SU-DHL-6 (cell line): ENCODE data around the gene ZSWIM3.

Source experiments
- H2AFZ ChIP-seq: fragments of 200-600 bp; sonication (generic); 2 replicates; pipeline ENCODE4 v1.6.1; 2014; ENCODE audit warnings: low read depth, mild to moderate bottlenecking, moderate library complexity, mixed read lengths, antibody characterized with exemption, low read length; ENCODE audit not compliant: severe bottlenecking
- H3F3A ChIP-seq: fragments of 200-600 bp; shearing (Covaris generic); 2 replicates; pipeline ENCODE4 v1.6.0; 2016; ENCODE audit warnings: antibody characterized with exemption, mild to moderate bottlenecking; ENCODE audit not compliant: insufficient read depth
- H3K27ac ChIP-seq: fragments of 200-600 bp; sonication (generic); 2 replicates; pipeline ENCODE4 v1.5.1; 2016; ENCODE audit warnings: low read depth, mild to moderate bottlenecking, low read length, moderate library complexity, mixed read lengths
- H3K27me3 ChIP-seq: fragments of 200-600 bp; sonication (generic), shearing (Covaris generic); 2 replicates; pipeline ENCODE4 v1.6.0; 2014; ENCODE audit warnings: mild to moderate bottlenecking, low read length
- H3K36me3 ChIP-seq: fragments of 200-600 bp; sonication (generic); 2 replicates; pipeline ENCODE4 v1.6.1; 2014; ENCODE audit warnings: mild to moderate bottlenecking, low read length, mixed read lengths
- H3K4me2 ChIP-seq: fragments of 300-600, 200-600 bp; shearing (Covaris generic), sonication (generic); 2 replicates; pipeline ENCODE4 v1.6.0; 2014; ENCODE audit warnings: low read length, low read depth, mild to moderate bottlenecking; ENCODE audit not compliant: poor library complexity, severe bottlenecking
- H3K4me3 ChIP-seq: fragments of 200-600 bp; sonication (generic); 2 replicates; pipeline ENCODE4 v1.5.1; 2014; ENCODE audit warnings: antibody characterized with exemption, low read length, mild to moderate bottlenecking, mixed read lengths; ENCODE audit not compliant: insufficient read depth, poor library complexity, severe bottlenecking
- H3K79me2 ChIP-seq: fragments of 200-600 bp; sonication (generic); 2 replicates; pipeline ENCODE4 v1.6.1; 2014; ENCODE audit warnings: mild to moderate bottlenecking, low read length, moderate library complexity; ENCODE audit not compliant: insufficient read depth
- H3K9ac ChIP-seq: fragments of 200-600 bp; sonication (generic); 2 replicates; pipeline ENCODE4 v1.7.0; 2014; ENCODE audit warnings: mild to moderate bottlenecking, low read length
- H3K9me2 ChIP-seq: fragments of 200-600 bp; sonication (generic); replicated peaks from 2 replicates; pipeline ENCODE4 v1.6.1; 2014; ENCODE audit warnings: low read length; ENCODE audit not compliant: insufficient read depth
- H3K9me3 ChIP-seq: fragments of 200-600 bp; sonication (generic); 2 replicates; pipeline ENCODE4 v1.6.1; 2014; ENCODE audit warnings: low read length, mixed read lengths; ENCODE audit not compliant: insufficient read depth
- H4K20me1 ChIP-seq: fragments of 200-600 bp; sonication (generic); 2 replicates; pipeline ENCODE4 v1.6.1; 2014; ENCODE audit warnings: low read depth, mild to moderate bottlenecking, antibody characterized with exemption, low read length, moderate library complexity, mixed read lengths
- EZH2phosphoT487 ChIP-seq: fragments of 200-600 bp; sonication (generic), shearing (Covaris generic); conservative IDR thresholded peaks from 2 replicates; pipeline ENCODE4 v1.6.1; 2018; ENCODE audit warnings: mild to moderate bottlenecking, antibody characterized with exemption, low read length, moderate library complexity, mixed read lengths
- TF ChIP-seq, protein P1 (sequence below): fragments of 200-600 bp; sonication (generic); IDR thresholded peaks from one replicate; pipeline ENCODE4 v1.5.1; 2017; ENCODE audit warnings: antibody characterized with exemption, mild to moderate bottlenecking, low read length, moderate library complexity; ENCODE audit not compliant: insufficient read depth, poor library complexity, severe bottlenecking

Gene ZSWIM3

GRCh38 chr20:45918779-45919537 is 61.5 kb downstream of the ZSWIM3 start:
- H2AFZ ChIP-seq: no peak overlapping the region
- no peak overlapping the region for H3K4me3 ChIP-seq
- H3K36me3 ChIP-seq: no peaks in the 10 kb centered on the region
- TF ChIP-seq EZH2phosphoT487: no peak
- TF ChIP-seq, protein P1, sequence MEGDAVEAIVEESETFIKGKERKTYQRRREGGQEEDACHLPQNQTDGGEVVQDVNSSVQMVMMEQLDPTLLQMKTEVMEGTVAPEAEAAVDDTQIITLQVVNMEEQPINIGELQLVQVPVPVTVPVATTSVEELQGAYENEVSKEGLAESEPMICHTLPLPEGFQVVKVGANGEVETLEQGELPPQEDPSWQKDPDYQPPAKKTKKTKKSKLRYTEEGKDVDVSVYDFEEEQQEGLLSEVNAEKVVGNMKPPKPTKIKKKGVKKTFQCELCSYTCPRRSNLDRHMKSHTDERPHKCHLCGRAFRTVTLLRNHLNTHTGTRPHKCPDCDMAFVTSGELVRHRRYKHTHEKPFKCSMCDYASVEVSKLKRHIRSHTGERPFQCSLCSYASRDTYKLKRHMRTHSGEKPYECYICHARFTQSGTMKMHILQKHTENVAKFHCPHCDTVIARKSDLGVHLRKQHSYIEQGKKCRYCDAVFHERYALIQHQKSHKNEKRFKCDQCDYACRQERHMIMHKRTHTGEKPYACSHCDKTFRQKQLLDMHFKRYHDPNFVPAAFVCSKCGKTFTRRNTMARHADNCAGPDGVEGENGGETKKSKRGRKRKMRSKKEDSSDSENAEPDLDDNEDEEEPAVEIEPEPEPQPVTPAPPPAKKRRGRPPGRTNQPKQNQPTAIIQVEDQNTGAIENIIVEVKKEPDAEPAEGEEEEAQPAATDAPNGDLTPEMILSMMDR: no peak
- H3K79me2 ChIP-seq: no peaks in the 10 kb centered on the region
- H3F3A ChIP-seq: no peaks in the 10 kb centered on the region
- H3K9ac ChIP-seq: no peak overlapping the region
- no peak overlapping the region for H3K27ac ChIP-seq
- no peak overlapping the region for H3K4me2 ChIP-seq
- H3K9me2 ChIP-seq: no peaks in the 10 kb centered on the region
- no peaks in the 10 kb centered on the region for H4K20me1 ChIP-seq
- H3K27me3 ChIP-seq: no peaks in the 10 kb centered on the region
- H3K9me3 ChIP-seq: no peaks in the 10 kb centered on the region

DNA sequence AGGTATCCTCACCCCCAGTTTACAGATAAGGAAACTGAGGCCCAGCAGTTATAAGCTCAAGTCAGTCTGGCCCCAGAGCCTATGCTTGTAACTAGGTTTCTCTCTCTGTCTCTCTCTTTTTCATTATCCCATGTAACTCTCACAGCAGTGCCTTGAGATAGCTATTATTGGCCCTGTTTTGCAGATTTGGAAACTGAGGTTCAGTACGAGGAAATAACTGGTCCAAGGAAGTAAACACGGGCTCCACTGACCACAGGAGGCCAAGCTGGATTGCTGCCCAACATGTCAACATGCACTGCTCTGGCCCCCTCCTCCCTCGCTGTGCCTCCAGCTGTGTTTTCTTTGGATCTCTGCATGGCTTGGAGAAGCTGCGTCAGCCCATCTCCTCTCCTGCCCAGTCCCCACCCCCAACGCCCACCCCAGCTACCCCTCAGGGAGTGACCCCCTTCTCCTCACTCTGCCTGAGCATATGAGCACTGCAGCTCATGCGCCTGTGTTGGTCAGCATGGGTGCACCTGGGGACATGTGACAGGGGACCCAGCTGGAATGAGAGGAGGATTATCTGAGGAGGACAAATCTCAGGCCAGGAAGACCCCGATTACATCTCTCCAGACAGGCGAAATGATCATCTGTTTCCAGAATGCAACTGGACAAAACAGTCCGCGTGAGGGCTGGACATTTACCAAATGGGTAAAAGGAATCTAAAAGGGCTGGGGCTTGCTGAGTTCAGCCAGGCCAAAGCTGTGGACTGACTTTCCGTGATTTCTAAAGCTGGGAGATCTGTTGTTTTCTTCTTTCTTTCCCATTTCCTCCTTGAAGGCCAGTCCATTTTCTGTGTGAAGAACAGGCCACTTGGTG is 62.4 kb downstream of the ZSWIM3 start:
- Histone ChIP-seq H3K9me2 (no peaks in the 10 kb centered on the region), H3K4me3 (no peak overlapping the region), H3K4me2 (no peak overlapping the region), H3K27ac (no peak overlapping the region), H3K36me3 (no peaks in the 10 kb centered on the region), H4K20me1 (no peaks in the 10 kb centered on the region), H3F3A (no peaks in the 10 kb centered on the region), H3K27me3 (no peaks in the 10 kb centered on the region), H3K79me2 (no peaks in the 10 kb centered on the region), H3K9me3 (no peaks in the 10 kb centered on the region), H3K9ac (no peak overlapping the region), H2AFZ (no peak overlapping the region)
- TF ChIP-seq, protein P1: no peak
- TF ChIP-seq EZH2phosphoT487: no peak

- no peaks in the 10 kb centered on the region for H4K20me1 ChIP-seq
- no peak overlapping the region for H3K4me3 ChIP-seq
- H3K4me2 ChIP-seq: no peak overlapping the region
- no peak overlapping the region for H2AFZ ChIP-seq
- no peak for TF ChIP-seq EZH2phosphoT487
- TF ChIP-seq, protein P1: no peak
- no peaks in the 10 kb centered on the region for H3K79me2 ChIP-seq
- no peaks in the 10 kb centered on the region for H3K36me3 ChIP-seq
- H3K27me3 ChIP-seq: no peaks in the 10 kb centered on the region
- no peaks in the 10 kb centered on the region for H3F3A ChIP-seq
- H3K27ac ChIP-seq: no peak overlapping the region
- H3K9ac ChIP-seq: no peak overlapping the region
- H3K9me2 ChIP-seq: no peaks in the 10 kb centered on the region
- no peaks in the 10 kb centered on the region for H3K9me3 ChIP-seq
Measured at GRCh38 chr20:45920462-45921336, 63.3 kb downstream of the ZSWIM3 start.
